ENCODE measurements around the gene TDRD1. TPM values are rescaled to one million over a fixed set of nuclear protein-coding genes. Genes with fewer than 3 reads are reported as not detected.

The TDRD1 gene
- total and polyA plus RNA-seq, 10 of the 15 experiments (the other 5 are each of a cell fraction or from before 2014, with no cell fraction given): 0.03 to 0.04 TPM; not detected in 8

DNA sequence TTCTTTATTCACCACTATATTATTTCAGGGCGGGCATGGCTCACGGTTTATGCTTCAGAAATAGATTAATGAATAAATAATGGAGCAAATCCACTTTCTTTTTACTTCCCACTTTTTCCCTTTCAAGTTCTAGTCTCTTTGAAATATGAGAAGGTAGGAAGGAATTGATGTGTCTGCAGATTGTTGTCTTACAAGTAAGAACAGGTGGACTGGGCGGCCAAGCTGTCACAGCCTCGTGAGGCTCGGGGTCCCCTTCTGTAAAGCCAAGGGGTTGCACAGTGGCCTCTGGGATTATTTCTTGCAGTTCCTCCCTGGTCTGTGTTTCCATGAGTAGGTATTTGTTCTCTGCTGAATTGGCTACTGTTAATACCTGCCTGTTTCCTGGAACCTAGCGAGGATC, 71.1 kb downstream of the TDRD1 start (continued):
- no peak for TF ChIP-seq ZBTB11 (CRISPR knock-in tag; IDR thresholded peaks at IDR 0.05)
- no peak for TF ChIP-seq WRNIP1 (IDR thresholded peaks at IDR 0.05; ENCODE audit: borderline replicate concordance, low read depth, low read length)
- no peak for TF ChIP-seq NFXL1 (IDR thresholded peaks at IDR 0.05; ENCODE audit: borderline replicate concordance)
- TF ChIP-seq CEBPZ (IDR thresholded peaks at IDR 0.05; ENCODE audit: low read depth, low read length): no peak
- TF ChIP-seq RFX5 (IDR thresholded peaks at IDR 0.05; ENCODE audit: low read depth, low read length): no peak
- TF ChIP-seq, protein P1, sequence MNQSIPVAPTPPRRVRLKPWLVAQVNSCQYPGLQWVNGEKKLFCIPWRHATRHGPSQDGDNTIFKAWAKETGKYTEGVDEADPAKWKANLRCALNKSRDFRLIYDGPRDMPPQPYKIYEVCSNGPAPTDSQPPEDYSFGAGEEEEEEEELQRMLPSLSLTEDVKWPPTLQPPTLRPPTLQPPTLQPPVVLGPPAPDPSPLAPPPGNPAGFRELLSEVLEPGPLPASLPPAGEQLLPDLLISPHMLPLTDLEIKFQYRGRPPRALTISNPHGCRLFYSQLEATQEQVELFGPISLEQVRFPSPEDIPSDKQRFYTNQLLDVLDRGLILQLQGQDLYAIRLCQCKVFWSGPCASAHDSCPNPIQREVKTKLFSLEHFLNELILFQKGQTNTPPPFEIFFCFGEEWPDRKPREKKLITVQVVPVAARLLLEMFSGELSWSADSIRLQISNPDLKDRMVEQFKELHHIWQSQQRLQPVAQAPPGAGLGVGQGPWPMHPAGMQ (IDR thresholded peaks at IDR 0.05; ENCODE audit: borderline replicate concordance): no peak
